SKM-1 (cell line): ENCODE results near the gene NSDHL.

Experiments
- DNase-seq: peaks from one replicate; lab custom pipeline; 2025; ENCODE audit not compliant: unreplicated experiment; lab: John Stamatoyannopoulos, UW

The NSDHL gene

GRCh38 chrX:152843852-152844251 is 13.0 kb downstream of the NSDHL start:
- no peak for DNase-seq

GRCh38 chrX:152844256-152844655 is 13.4 kb downstream of the NSDHL start:
- no peak for DNase-seq

GRCh38 chrX:152845618-152846240 is 14.9 kb downstream of the NSDHL start:
- DNase-seq, result no peak

GRCh38 chrX:152847281-152847680 is 16.4 kb downstream of the NSDHL start:
- no peak for DNase-seq

GRCh38 chrX:152850465-152850864 is 19.6 kb downstream of the NSDHL start:
- no peak for DNase-seq

- DNase-seq, result no peak
These were observed 23.1 kb downstream of the NSDHL start for GRCh38 chrX:152853986-152854385.

- no peak for DNase-seq
These were observed 30.3 kb downstream of the NSDHL start for GRCh38 chrX:152861116-152861515.

- DNase-seq, result no peak
These were observed 31.0 kb downstream of the NSDHL start for GRCh38 chrX:152861826-152862225.

- no peak for DNase-seq
These were observed 34.5 kb downstream of the NSDHL start for GRCh38 chrX:152865232-152865920.

GRCh38 chrX:152866386-152866785 is 35.5 kb downstream of the NSDHL start:
- DNase-seq, result no peak

GRCh38 chrX:152869972-152870371 is 39.1 kb downstream of the NSDHL start:
- no peak for DNase-seq

GRCh38 chrX:152871260-152871659 is 40.4 kb downstream of the NSDHL start:
- no peak for DNase-seq

- DNase-seq, result no peak
These were observed 41.7 kb downstream of the NSDHL start for GRCh38 chrX:152872522-152872921.

- DNase-seq, result no peak
These were observed 42.5 kb downstream of the NSDHL start for GRCh38 chrX:152873361-152873760.

- no peak for DNase-seq
These were observed 46.3 kb downstream of the NSDHL start for GRCh38 chrX:152876931-152877840.

- no peak for DNase-seq
These were observed 48.3 kb downstream of the NSDHL start for GRCh38 chrX:152878976-152879755.

GRCh38 chrX:152881289-152881688 is 50.4 kb downstream of the NSDHL start:
- DNase-seq, result no peak

- DNase-seq, result no peak
These were observed 53.3 kb downstream of the NSDHL start for GRCh38 chrX:152884171-152884570.

GRCh38 chrX:152886716-152887115 is 55.9 kb downstream of the NSDHL start:
- no peak for DNase-seq

- DNase-seq, result no peak
These were observed 61.6 kb downstream of the NSDHL start for GRCh38 chrX:152892499-152892898.
